ENCODE measurements around the gene PPP1R11.

- TF ChIP-seq, protein P1, sequence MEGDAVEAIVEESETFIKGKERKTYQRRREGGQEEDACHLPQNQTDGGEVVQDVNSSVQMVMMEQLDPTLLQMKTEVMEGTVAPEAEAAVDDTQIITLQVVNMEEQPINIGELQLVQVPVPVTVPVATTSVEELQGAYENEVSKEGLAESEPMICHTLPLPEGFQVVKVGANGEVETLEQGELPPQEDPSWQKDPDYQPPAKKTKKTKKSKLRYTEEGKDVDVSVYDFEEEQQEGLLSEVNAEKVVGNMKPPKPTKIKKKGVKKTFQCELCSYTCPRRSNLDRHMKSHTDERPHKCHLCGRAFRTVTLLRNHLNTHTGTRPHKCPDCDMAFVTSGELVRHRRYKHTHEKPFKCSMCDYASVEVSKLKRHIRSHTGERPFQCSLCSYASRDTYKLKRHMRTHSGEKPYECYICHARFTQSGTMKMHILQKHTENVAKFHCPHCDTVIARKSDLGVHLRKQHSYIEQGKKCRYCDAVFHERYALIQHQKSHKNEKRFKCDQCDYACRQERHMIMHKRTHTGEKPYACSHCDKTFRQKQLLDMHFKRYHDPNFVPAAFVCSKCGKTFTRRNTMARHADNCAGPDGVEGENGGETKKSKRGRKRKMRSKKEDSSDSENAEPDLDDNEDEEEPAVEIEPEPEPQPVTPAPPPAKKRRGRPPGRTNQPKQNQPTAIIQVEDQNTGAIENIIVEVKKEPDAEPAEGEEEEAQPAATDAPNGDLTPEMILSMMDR (conservative IDR thresholded peaks at IDR 0.05; ENCODE audit: low read length), result no peak
- TF ChIP-seq EZH2phosphoT487 (IDR thresholded peaks at IDR 0.05; ENCODE audit: borderline replicate concordance), result no peak
Observed at GRCh38 chr6:30093951-30094661, 27.1 kb downstream of the PPP1R11 start.
